AG04450 (cell line): ENCODE results near the gene AP2B1. TPM values are rescaled to one million over a fixed set of nuclear protein-coding genes. Genes with fewer than 3 reads are reported as not detected.

Experiments used
- CTCF ChIA-PET: fragments of 300-600, 350-600 bp; formaldehyde crosslinking; extraction: SDS; loops from one replicate; lab custom pipeline; 2022; ENCODE audit warnings: antibody characterized with exemption, inconsistent platforms; lab: Charles Lee
- POLR2A ChIA-PET: fragments of 350-600 bp; formaldehyde crosslinking; extraction: SDS; loops from one replicate; lab custom pipeline; 2021; ENCODE audit warnings: antibody characterized with exemption, inconsistent platforms; lab: Yijun Ruan, JAX
- DNase-seq: peaks from one replicate; pipeline ENCODE4 v3.0.0-alpha.2; 2011; ENCODE audit warnings: low read depth, low spot score
- H3K27ac ChIP-seq: one replicate; pipeline ENCODE4 v1.5.1; 2012; ENCODE audit warnings: low read depth, low read length, control low read depth
- H3K27me3 ChIP-seq: one replicate; pipeline ENCODE4 v1.6.0; 2012; ENCODE audit warnings: low read length; ENCODE audit not compliant: control insufficient read depth, insufficient read depth
- H3K4me3 ChIP-seq: 2 replicates; pipeline ENCODE4 v1.5.1; 2011; ENCODE audit warnings: mild to moderate bottlenecking, low read depth, low read length, control low read depth
- H3K9me3 ChIP-seq: 2 replicates; pipeline ENCODE4 v1.5.1; 2012; ENCODE audit warnings: low read length; ENCODE audit not compliant: control insufficient read depth, insufficient read depth
- CTCF ChIP-seq: IDR thresholded peaks from 2 replicates; pipeline ENCODE4 v1.5.1; 2011; ENCODE audit warnings: low read depth, low read length, control low read depth, inconsistent platforms
- polyA plus RNA-seq: library from polyadenylated mRNA; depleted of rRNA; stranded (reverse); fragments of >200 nt; gene quantifications from 2 replicates; pipeline ENCODE4 v1.2.3, GENCODE V29; 2011

Gene AP2B1
- polyA plus RNA-seq, 1 experiment: 258 TPM

- POLR2A ChIA-PET: interaction anchor here (0.5 kb wide), 1 partner anchor 1572 kb away, joined by 4 read pairs; no protein-coding TSS in a partner anchor
- no peaks in the 10 kb centered on the region for H3K27me3 ChIP-seq
- no peak for DNase-seq
- CTCF ChIA-PET: interaction anchor here (2.1 kb wide), 1 partner anchor 14 kb away, joined by 9 read pairs; no protein-coding TSS in a partner anchor
- H3K9me3 ChIP-seq: no peaks in the 10 kb centered on the region; the same call in 1 of the 2 replicates
- no peak overlapping the region for H3K4me3 ChIP-seq
- no peak overlapping the region for H3K27ac ChIP-seq
- TF ChIP-seq CTCF: no peak
These were observed 146.2 kb downstream of the AP2B1 start for GRCh38 chr17:35733366-35733765.

- no peak for DNase-seq
- H3K27ac ChIP-seq: no peak overlapping the region
- peaks cover 7% of the 10 kb centered on the region for H3K27me3 ChIP-seq
- no peaks in the 10 kb centered on the region; the same call in 1 of the 2 replicates for H3K9me3 ChIP-seq
- ChIA-PET POLR2A (no interaction called here), CTCF (interaction anchor here (1.1 to 2.1 kb wide), 2 partner anchors 13 to 29 kb away, joined by 3 to 9 read pairs; no protein-coding TSS in a partner anchor)
- no peak for TF ChIP-seq CTCF
- no peak overlapping the region for H3K4me3 ChIP-seq
These were observed 147.3 kb downstream of the AP2B1 start for GRCh38 chr17:35734396-35734795.

DNA sequence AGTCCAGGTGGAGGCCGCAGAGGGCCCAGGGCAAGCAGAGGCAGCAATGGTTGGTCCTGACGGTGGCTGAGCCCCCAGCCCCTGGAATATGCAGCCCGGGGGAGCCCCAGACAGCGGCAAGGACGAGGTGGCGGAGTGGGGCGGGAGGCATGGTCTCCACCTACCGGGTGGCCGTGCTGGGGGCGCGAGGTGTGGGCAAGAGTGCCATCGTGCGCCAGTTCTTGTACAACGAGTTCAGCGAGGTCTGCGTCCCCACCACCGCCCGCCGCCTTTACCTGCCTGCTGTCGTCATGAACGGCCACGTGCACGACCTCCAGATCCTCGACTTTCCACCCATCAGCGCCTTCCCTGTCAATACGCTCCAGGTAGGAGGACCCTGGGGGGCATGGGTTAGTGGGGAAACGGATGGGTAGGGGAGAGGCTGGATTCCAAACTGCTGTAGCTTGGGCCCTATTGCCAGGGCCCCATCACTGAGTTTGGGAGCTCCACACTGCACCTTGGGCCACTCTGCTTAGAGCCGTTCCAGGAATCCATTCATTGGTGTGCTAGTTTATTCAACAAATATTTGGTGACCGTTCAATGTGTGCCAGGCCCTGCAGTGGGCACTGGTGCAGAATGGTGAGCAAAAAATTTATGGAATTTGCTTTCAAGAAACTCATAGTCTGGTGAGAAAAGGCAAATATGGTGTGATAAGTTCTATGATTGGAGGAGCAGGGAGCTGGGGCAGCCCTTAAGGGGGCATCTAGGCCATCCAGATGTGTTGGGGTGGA is 148.1 kb downstream of the AP2B1 start:
- no peak for DNase-seq
- no peaks in the 10 kb centered on the region; the same call in 1 of the 2 replicates for H3K9me3 ChIP-seq
- CTCF ChIA-PET: interaction anchor here (1.1 to 1.2 kb wide), 3 partner anchors 13 to 29 kb away, joined by 3 read pairs; no protein-coding TSS in a partner anchor

GRCh38 chr17:35736236-35736635 is 149.1 kb downstream of the AP2B1 start:
- POLR2A ChIA-PET: no interaction called here
- H3K9me3 ChIP-seq: peaks cover 6% of the 10 kb centered on the region
- no peak for TF ChIP-seq CTCF
- CTCF ChIA-PET: interaction anchor here (1.1 to 1.2 kb wide), 2 partner anchors 12 to 28 kb away, joined by 3 read pairs; no protein-coding TSS in a partner anchor
- no peak overlapping the region for H3K4me3 ChIP-seq
- H3K27me3 ChIP-seq: peaks cover 23% of the 10 kb centered on the region
- no peak overlapping the region for H3K27ac ChIP-seq
- no peak for DNase-seq

More for the DNA sequence above, 148.1 kb downstream of the AP2B1 start:
- Histone ChIP-seq H3K27ac (no peak overlapping the region), H3K27me3 (peaks cover 13% of the 10 kb centered on the region), H3K4me3 (no peak overlapping the region)
- TF ChIP-seq CTCF: no peak
- POLR2A ChIA-PET: no interaction called here

GRCh38 chr17:35738519-35739133 is 151.5 kb downstream of the AP2B1 start:
- Histone ChIP-seq H3K27ac (no peak overlapping the region), H3K4me3 (no peak overlapping the region), H3K27me3 (peaks cover 44% of the 10 kb centered on the region), H3K9me3 (peaks cover 6% of the 10 kb centered on the region)
- ChIA-PET POLR2A (no interaction called here), CTCF (interaction anchor here (1.2 kb wide), 1 partner anchor 8 kb away, joined by 3 read pairs; no protein-coding TSS in a partner anchor)
- no peak for TF ChIP-seq CTCF
- DNase-seq: no peak
